ENCODE data around the gene IKZF1.

IKZF1 gene

DNA sequence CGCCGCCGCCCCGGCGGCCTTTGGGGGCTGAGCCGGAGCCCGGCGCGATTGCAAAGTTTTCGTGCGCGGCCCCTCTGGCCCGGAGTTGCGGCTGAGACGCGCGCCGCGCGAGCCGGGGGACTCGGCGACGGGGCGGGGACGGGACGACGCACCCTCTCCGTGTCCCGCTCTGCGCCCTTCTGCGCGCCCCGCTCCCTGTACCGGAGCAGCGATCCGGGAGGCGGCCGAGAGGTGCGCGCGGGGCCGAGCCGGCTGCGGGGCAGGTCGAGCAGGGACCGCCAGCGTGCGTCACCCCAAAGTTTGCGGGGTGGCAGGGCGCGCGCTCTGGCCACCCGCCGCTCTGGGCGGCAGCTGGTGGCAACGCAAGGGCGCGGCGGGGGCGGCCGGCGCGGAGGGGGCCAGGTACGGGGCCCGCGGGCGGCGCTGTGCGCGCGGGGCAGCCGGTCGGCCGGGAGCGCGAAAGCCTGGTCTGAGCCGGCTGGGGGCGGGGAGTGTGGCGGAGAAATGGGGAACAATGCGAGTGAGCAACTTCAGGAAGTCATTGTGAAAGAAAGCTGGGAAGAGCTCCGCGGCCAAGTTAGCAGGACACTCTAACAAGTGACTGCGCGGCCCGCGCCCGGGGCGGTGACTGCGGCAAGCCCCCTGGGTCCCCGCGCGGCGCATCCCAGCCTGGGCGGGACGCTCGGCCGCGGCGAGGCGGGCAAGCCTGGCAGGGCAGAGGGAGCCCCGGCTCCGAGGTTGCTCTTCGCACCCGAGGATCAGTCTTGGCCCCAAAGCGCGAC, at the start of gene IKZF1:
Gene IKZF1 (plus strand): TSS at position 588 of the 782 bp plus-strand sequence. CDS start 14,346 bp downstream, outside the sequence.
- no peak for DNase-seq

GRCh38 chr7:50261593-50261992, 42.9 kb upstream of the IKZF1 start:
- DNase-seq = no peak

GRCh38 chr7:50262446-50262845, 42.1 kb upstream of the IKZF1 start:
- no peak for DNase-seq

DNA sequence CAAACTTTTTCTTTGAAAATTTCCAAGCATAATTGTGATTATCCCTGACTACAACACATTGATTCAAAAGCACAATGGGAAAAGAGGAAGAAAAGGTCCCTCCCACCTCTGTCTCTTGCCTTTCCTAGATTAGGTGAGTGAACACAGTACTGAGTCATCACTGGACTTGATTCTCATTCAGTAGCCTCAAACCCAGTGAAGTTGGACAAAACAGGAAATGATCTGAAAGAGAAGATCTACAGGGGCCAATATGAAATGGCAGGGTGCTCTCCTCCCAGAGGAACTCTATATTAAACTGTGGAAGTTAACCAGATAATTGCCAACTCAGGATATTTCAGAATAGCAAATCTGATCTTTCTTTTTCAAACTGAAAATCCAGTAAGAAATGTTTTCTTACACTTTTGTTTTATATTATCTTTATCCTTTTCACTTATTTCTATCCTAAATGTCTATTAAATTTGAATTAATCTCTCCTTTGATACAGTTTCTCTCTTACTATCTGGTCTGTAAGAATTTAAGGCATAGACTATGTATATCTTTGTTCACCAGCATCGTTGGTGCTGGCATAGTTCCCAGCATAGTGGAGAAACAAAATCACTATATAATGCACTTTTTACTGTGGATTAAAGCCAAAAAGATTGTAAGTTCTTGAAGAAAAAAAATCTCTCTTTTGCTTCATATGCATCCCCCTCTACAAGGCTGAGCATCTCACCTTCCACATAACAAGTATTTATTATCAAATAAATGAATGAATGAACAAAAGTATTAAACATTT, 41.4 kb upstream of the IKZF1 start:
- no peak for DNase-seq

DNA sequence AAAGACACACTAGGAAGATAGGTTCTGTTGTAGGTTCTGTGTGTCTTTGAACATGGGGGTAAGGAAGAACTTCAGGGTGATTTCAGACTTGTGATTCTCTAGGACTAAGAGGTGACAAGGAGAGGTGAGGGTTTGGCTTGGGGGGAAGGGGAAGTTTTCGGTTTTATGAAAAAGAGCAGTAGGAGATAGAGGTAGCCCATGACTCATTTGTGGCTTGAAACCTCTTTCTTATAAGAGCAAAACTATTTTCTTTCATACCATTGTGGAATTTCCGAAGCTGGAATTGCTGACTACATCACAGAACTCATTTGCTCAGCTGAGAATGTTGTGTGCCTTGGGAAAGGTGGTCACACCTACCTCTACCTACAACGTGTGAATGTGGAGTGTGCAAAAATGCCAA, 39.6 kb upstream of the IKZF1 start:
- DNase-seq = no peak

DNA sequence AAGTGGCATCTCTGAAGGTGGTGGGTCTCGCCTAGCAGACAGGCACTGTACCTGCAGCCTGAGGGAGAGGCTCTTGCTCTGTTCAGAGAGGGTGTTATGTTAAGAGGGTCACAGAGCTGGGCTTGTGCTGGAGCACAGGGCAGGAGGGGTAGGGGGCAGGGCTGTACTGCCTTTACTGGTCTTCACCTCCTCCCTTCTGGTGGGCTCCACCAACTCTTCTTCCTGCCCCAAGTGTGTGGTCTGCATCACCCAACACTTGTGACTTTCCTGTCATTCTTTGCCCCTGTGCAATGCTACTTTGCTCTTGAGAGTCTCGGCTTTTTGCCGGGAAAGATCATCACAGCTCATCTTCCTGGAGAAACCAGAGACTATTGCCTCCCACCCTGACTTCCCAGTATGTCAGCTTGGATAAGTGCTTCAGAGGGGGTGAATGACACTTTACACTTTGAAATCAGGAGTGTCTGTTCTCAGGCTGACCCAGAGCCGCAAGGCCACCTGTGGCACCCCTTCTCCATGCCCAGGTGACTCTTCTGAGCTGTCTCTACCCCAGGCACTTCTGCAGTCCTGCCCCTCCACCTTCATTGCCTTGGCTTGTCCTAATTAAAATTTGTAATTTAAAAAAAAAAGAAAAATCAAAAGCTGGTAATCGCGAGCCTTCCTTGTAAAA, 38.4 kb upstream of the IKZF1 start:
- DNase-seq = no peak

GRCh38 chr7:50266635-50267386, 37.7 kb upstream of the IKZF1 start:
- DNase-seq = no peak

GRCh38 chr7:50267525-50268041, 36.9 kb upstream of the IKZF1 start:
- no peak for DNase-seq

DNA sequence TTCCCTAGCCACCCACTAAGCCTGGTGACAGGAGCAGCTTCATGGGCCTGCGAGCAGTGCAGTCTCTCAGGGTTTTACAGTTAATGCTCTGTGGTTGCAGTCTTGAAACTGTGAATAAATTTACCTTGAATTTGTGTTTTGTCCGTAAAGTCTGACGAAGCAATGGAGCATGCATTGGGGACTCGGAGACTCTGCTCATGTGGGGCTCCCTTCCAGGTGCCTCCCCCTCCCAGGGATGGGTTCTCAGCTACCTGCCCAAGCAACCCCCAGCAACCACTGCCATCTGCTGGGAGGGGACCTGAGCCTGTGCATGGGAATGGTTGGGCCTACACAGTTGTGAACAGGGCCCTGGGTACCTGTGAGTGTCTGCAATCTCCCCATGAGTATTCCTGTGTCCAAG, 36.3 kb upstream of the IKZF1 start:
- DNase-seq = no peak

GRCh38 chr7:50268990-50269389, 35.5 kb upstream of the IKZF1 start:
- DNase-seq = no peak

GRCh38 chr7:50270531-50271018, 33.9 kb upstream of the IKZF1 start:
- DNase-seq = no peak

GRCh38 chr7:50272808-50273207, 31.7 kb upstream of the IKZF1 start:
- DNase-seq = no peak

- DNase-seq = no peak
Observed at GRCh38 chr7:50273301-50273700, 31.2 kb upstream of the IKZF1 start.

GRCh38 chr7:50273870-50274269, 30.6 kb upstream of the IKZF1 start:
- DNase-seq = no peak

GRCh38 chr7:50274361-50274760, 30.2 kb upstream of the IKZF1 start:
- DNase-seq = no peak

GRCh38 chr7:50275430-50275829, 29.1 kb upstream of the IKZF1 start:
- no peak for DNase-seq

GRCh38 chr7:50276483-50276882, 28.0 kb upstream of the IKZF1 start:
- DNase-seq = peak; percentile 18

DNA sequence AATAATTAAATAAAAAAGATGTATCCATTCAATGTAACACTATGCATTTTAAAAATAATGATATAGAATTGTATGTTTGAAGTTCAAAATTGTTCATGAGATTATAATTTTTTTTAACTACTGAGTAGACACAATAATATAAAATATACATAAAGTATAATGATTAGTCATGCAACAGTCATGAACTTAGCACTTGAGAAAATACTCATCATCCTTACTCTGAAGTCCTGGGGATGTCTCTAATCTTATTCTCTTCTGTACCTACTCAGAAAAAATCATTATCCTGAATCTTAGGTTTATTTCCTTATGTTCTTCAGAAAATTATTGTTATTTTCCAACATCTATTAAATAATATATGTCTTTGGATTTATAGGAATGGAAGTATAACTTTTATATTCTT, 26.4 kb upstream of the IKZF1 start:
- no peak for DNase-seq

DNA sequence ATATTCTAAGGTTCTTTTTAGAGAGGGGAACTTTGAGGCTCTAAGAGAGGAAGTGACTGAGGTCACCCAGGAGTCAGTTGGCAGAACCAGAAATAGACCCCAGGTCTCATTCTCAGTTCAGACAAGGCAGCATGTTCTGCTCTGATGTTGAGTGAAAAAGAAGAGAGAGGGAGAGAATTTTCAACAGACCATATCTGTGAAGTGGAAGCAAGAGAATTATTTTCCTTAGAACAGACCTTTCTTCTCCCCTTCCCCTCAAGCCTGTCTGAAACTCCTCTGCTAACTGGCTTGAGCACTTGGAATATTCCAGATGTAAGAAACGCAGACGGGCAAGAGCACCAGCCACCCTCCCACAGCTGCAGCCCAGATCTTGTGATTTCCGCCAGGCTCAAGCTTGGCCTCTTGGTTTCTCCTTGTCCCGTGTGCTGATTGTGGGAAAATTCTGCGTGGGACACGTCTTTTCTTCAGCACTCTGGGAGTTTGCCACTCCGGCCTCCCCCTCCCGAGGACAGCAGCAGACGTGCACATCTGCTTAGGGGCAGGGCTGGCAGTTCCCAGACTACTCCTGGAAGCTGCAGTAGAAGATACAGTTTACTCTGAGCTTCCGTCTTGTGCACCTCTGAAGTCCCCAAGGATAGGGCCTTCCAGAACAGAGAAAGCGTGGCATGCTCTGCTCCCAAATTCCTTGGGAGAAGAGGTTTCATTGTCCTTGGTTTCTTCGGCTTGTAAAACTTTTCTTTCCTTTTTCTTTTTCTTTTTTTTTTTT, 22.7 kb upstream of the IKZF1 start:
- no peak for DNase-seq

DNA sequence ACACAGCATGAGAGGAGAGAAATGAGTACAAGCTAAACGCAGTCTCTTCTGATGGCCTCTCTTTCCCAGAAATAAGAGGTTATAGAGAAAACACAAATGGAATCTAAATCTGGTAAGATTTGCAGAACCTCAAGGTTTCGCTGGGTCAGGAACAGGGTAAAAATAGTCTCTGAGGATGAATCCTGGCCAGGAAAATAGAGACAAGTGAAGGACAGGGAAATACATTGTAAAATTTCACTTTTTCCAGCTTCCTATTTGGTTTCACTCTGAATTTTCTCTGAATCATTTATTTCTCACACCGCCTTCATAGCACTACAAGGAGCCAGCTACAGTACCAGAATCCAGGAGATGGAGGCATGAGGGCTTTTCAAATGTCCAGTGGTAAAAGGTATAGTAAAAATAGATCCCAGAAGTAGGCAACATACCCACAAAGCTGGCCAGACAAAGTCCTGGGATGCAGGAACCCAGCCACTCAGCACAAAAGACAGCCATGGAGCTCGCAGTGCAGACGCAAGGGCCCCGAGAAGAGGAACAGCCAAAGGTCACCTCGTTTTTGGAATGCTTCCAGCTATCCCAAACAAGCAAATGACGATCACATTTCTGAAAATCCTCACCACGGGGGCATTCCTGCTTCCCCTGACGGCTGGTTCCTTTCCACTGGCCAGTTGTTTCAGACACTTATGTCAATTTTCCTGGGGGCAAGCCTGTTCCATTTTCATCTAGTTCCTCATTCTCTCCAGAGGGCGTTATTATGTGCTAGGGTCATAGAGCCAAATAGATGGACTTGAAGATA, 21.5 kb upstream of the IKZF1 start:
- DNase-seq = no peak

GRCh38 chr7:50283731-50284130, 20.8 kb upstream of the IKZF1 start:
- DNase-seq = no peak

All from COR-L47 (cell line).